DOHH2 (cell line): Measurements from ENCODE around the gene GUCY1A2.

Experiments used
- H3F3A ChIP-seq: fragments of 200-600 bp; sonication (generic), shearing (Covaris generic); 2 replicates; pipeline ENCODE4 v1.6.0; 2016; ENCODE audit warnings: antibody characterized with exemption, mild to moderate bottlenecking; ENCODE audit not compliant: control insufficient read depth, insufficient read depth
- H3K27ac ChIP-seq: fragments of 200-600 bp; sonication (generic); 2 replicates; pipeline ENCODE4 v1.5.1; 2014; ENCODE audit warnings: low read depth, mild to moderate bottlenecking, low read length, moderate library complexity
- H3K27me3 ChIP-seq: fragments of 200-600 bp; sonication (generic); 2 replicates; pipeline ENCODE4 v1.6.1; 2014; ENCODE audit warnings: mild to moderate bottlenecking, low read length, mixed read lengths; ENCODE audit not compliant: control insufficient read depth
- H3K36me3 ChIP-seq: fragments of 200-600 bp; sonication (generic); 2 replicates; pipeline ENCODE4 v1.6.1; 2014; ENCODE audit warnings: mild to moderate bottlenecking, low read length, moderate library complexity, mixed read lengths; ENCODE audit not compliant: control insufficient read depth
- H3K4me1 ChIP-seq: fragments of 200-600 bp; sonication (generic); 2 replicates; pipeline ENCODE4 v1.6.1; 2014; ENCODE audit warnings: mild to moderate bottlenecking, low read length, mixed read lengths; ENCODE audit not compliant: control insufficient read depth
- H3K4me2 ChIP-seq: fragments of 200-600 bp; sonication (generic); 2 replicates; pipeline ENCODE4 v1.6.0; 2014; ENCODE audit warnings: mild to moderate bottlenecking, low read length, moderate library complexity
- H3K4me3 ChIP-seq: fragments of 200-600 bp; sonication (generic); 2 replicates; pipeline ENCODE4 v1.5.1; 2014; ENCODE audit warnings: mild to moderate bottlenecking, low read length, mixed read lengths
- H3K79me2 ChIP-seq: fragments of 200-600 bp; sonication (generic); 2 replicates; pipeline ENCODE4 v1.6.1; 2014; ENCODE audit warnings: mild to moderate bottlenecking, low read length, mixed read lengths; ENCODE audit not compliant: control insufficient read depth
- H3K9me2 ChIP-seq: fragments of 200-600 bp; sonication (generic); replicated peaks from 2 replicates; pipeline ENCODE4 v1.6.1; 2014; ENCODE audit warnings: mild to moderate bottlenecking, low read length, mixed read lengths; ENCODE audit not compliant: control insufficient read depth
- H3K9me3 ChIP-seq: fragments of 200-600 bp; sonication (generic); 2 replicates; pipeline ENCODE4 v1.6.1; 2014; ENCODE audit warnings: antibody characterized with exemption, low read length, mixed read lengths; ENCODE audit not compliant: control insufficient read depth, insufficient read depth
- H4K20me1 ChIP-seq: fragments of 200-600 bp; sonication (generic); 2 replicates; pipeline ENCODE4 v1.6.0; 2014; ENCODE audit warnings: low read depth, mild to moderate bottlenecking, antibody characterized with exemption, low read length, moderate library complexity; ENCODE audit not compliant: control insufficient read depth, insufficient read depth
- EZH2phosphoT487 ChIP-seq: fragments of 200-600 bp; sonication (generic); IDR thresholded peaks from 2 replicates; pipeline ENCODE4 v1.6.1; 2017; ENCODE audit warnings: borderline replicate concordance, mild to moderate bottlenecking, antibody characterized with exemption, low read length, moderate library complexity, mixed read lengths
- TF ChIP-seq, protein P1 (sequence below): fragments of 200-600 bp; sonication (generic); IDR thresholded peaks from one replicate; pipeline ENCODE4 v1.5.1; 2014; ENCODE audit warnings: antibody characterized with exemption, mild to moderate bottlenecking, low read depth, low read length; ENCODE audit not compliant: poor library complexity, severe bottlenecking

Gene GUCY1A2

DNA sequence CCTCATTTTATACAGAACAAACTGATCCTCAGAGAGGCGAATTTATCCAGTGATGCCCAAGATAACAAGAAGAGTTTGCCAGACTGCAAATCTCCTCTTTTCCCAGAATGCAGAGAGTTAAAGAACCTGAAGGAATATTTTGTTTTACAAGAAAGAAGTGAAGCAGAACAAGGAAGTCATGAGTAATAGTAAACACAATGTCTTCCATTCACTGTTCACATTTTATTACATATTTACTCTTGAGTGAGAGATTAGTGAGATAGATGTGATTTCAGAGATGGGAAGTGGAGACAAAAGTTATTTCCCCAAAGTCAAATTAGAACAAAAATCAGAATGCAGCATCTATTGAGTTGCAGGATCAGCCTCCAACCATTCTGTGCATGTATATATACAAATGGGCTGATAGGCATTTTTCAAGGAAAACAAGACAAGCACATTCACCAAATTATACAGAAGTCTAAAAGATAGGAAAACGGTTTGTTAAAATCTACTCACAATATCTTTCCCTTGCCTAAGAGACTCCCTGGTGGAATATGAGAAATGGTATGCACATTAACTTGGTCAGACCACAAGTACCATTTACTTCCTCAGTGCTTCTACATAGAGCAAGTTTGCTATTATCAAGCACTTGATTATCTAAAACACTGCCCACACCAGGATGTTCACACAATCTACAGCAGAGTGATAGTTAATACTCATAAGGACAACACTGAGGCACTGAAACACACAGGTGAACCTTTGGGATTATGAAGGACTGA, 12.0 kb downstream of the GUCY1A2 start:
- Histone ChIP-seq H3F3A (no peaks in the 10 kb centered on the region), H4K20me1 (no peaks in the 10 kb centered on the region), H3K4me3 (no peak overlapping the region)

DNA sequence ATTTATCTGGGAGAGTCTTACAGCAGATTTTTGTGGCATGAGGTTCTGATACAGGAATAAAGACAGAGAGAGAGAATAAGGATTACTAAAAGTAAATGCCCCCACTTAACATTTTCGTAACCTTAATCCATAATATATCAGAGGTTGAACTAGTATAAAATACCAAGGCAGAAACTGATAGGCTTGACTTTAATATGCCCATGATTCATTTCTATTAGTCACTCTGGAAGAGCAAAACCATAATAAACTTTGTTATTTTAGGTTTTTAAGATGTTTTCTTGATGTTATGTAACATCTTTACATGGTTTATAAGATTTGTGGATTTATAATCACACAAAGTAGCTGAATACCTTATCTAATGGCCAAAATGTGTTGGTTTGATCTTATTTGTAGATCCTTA, 19.1 kb downstream of the GUCY1A2 start:
- Histone ChIP-seq H3K9me2 (no peaks in the 10 kb centered on the region), H3K79me2 (no peaks in the 10 kb centered on the region), H3K4me3 (no peak overlapping the region), H4K20me1 (no peaks in the 10 kb centered on the region), H3K4me1 (no peaks in the 10 kb centered on the region), H3K36me3 (no peaks in the 10 kb centered on the region), H3K27ac (no peak overlapping the region), H3K27me3 (no peaks in the 10 kb centered on the region), H3K9me3 (no peaks in the 10 kb centered on the region), H3F3A (no peaks in the 10 kb centered on the region), H3K4me2 (no peak overlapping the region)
- no peak for TF ChIP-seq EZH2phosphoT487
- TF ChIP-seq, protein P1, sequence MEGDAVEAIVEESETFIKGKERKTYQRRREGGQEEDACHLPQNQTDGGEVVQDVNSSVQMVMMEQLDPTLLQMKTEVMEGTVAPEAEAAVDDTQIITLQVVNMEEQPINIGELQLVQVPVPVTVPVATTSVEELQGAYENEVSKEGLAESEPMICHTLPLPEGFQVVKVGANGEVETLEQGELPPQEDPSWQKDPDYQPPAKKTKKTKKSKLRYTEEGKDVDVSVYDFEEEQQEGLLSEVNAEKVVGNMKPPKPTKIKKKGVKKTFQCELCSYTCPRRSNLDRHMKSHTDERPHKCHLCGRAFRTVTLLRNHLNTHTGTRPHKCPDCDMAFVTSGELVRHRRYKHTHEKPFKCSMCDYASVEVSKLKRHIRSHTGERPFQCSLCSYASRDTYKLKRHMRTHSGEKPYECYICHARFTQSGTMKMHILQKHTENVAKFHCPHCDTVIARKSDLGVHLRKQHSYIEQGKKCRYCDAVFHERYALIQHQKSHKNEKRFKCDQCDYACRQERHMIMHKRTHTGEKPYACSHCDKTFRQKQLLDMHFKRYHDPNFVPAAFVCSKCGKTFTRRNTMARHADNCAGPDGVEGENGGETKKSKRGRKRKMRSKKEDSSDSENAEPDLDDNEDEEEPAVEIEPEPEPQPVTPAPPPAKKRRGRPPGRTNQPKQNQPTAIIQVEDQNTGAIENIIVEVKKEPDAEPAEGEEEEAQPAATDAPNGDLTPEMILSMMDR = no peak

More for the DNA sequence above, 12.0 kb downstream of the GUCY1A2 start:
- H3K9me3 ChIP-seq = no peaks in the 10 kb centered on the region
- no peaks in the 10 kb centered on the region for H3K79me2 ChIP-seq
- H3K9me2 ChIP-seq = no peaks in the 10 kb centered on the region
- H3K27ac ChIP-seq = no peak overlapping the region
- H3K4me2 ChIP-seq = no peak overlapping the region
- no peaks in the 10 kb centered on the region for H3K27me3 ChIP-seq
- no peaks in the 10 kb centered on the region for H3K36me3 ChIP-seq
- TF ChIP-seq, protein P1 = no peak
- TF ChIP-seq EZH2phosphoT487 = no peak
- no peaks in the 10 kb centered on the region for H3K4me1 ChIP-seq

DNA sequence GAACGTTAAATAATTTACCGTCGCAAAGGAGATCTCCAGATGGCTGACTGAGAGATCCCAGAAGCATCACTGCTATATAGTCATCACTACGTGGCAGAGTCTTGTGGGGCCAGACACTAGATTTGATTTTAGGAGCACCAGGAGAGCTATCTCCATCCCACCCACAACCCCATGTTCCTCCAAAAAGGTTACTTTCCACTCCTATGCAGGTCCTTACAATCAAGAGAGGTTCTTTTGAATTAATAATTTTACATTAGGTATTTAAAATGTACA, 19.4 kb downstream of the GUCY1A2 start:
- no peaks in the 10 kb centered on the region for H3K36me3 ChIP-seq
- H3K4me1 ChIP-seq = no peaks in the 10 kb centered on the region
- H3K9me2 ChIP-seq = no peaks in the 10 kb centered on the region
- no peaks in the 10 kb centered on the region for H3K79me2 ChIP-seq
- H3K4me3 ChIP-seq = no peak overlapping the region
- H3K9me3 ChIP-seq = no peaks in the 10 kb centered on the region
- no peak overlapping the region for H3K4me2 ChIP-seq
- no peaks in the 10 kb centered on the region for H4K20me1 ChIP-seq
- H3K27me3 ChIP-seq = no peaks in the 10 kb centered on the region
- H3F3A ChIP-seq = no peaks in the 10 kb centered on the region
- TF ChIP-seq, protein P1 = no peak
- no peak for TF ChIP-seq EZH2phosphoT487
- no peak overlapping the region for H3K27ac ChIP-seq
